NT2/D1 (cell line): ENCODE data around the gene SDC1.

Source experiments
- SUZ12 ChIP-seq: IDR thresholded peaks from 2 replicates; pipeline ENCODE4 v1.6.1; 2011; ENCODE audit not compliant: insufficient read length, insufficient read depth; ENCODE audit errors: extremely low read depth
- YY1 ChIP-seq: IDR thresholded peaks from 2 replicates; pipeline ENCODE4 v1.6.1; 2011; ENCODE audit not compliant: insufficient read length, insufficient read depth
- ZNF274 ChIP-seq: IDR thresholded peaks from 2 replicates; pipeline ENCODE4 v1.6.1; 2011; ENCODE audit warnings: mild to moderate bottlenecking, low read depth, low read length

DNA sequence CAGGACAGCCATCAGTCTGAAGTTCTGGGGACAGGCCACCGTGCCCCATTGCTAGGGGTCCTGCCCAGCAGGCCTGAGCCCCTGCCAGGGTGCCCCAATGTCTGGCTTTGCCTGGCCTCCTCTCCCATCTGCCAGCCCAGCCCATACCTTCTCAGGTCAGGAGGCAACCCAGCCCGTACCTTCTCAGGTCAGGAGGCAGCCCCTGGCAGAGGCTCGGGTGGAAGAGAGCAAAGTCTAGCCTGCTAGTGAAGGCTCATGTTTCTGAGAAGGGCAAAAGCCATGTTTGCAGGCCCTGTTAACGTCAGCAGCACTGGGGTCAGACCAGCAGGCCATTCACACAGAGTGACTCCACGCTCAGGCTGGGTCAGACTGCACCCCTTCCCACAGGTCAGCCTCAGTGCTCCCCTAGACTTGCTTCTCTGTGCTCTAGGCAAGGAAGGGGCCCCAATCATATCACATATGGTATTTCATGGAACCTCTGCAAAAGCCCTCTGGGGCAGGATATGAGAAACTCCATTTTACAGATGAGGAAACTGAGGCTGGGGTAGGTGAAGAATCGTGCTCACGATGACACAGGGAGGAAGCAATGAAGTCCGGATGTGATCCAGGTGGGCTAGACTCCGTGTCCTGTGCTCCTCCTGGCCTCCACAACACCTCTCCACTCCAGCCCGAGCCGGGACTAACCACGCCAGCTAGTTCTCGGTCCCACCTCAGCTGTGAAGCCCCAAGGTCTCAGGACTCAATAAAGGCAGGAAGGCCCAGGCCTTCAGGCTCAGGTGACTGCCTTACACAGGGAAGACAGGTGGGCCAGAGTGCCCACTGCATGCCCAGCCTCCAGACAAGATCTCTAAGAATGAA, 9.5 kb downstream of the SDC1 start:
- TF ChIP-seq YY1 (no peak), ZNF274 (no peak), SUZ12 (no peak)
